Muscle layer of colon (tissue), 2 donors: ENCODE data around the gene TEX44.

ENCODE experiments used
- H3K27ac ChIP-seq: one replicate; pipeline ENCODE4 v1.7.0; 2013; ENCODE audit warnings: low read depth, mild to moderate bottlenecking, low read length, moderate library complexity
- H3K27me3 ChIP-seq, 2 donors: one replicate each; pipeline ENCODE4 v1.7.0; 2013; ENCODE audit warnings: low read length in 2 of 2, mild to moderate bottlenecking in 2 of 2; ENCODE audit not compliant: insufficient read depth in 2 of 2, control insufficient read depth in 1 of 2
- H3K36me3 ChIP-seq: one replicate; pipeline ENCODE4 v1.7.0; 2013; ENCODE audit warnings: mild to moderate bottlenecking, low read length; ENCODE audit not compliant: insufficient read depth
- H3K4me1 ChIP-seq: one replicate; pipeline ENCODE4 v1.7.0; 2013; ENCODE audit warnings: mild to moderate bottlenecking, low read length; ENCODE audit not compliant: insufficient read depth
- H3K4me3 ChIP-seq, 2 donors: one replicate each; pipeline ENCODE4 v1.7.0; 2013; ENCODE audit warnings: low read length in 2 of 2, low read depth in 1 of 2, mild to moderate bottlenecking in 1 of 2, moderate library complexity in 1 of 2
- H3K9ac ChIP-seq: one replicate; pipeline ENCODE4 v1.7.0; 2013; ENCODE audit warnings: low read length
- H3K9me3 ChIP-seq: one replicate; pipeline ENCODE4 v1.7.0; 2013; ENCODE audit warnings: mild to moderate bottlenecking, low read length
- donor health status: abdominal sarcoma.
- donor health status: Adenocarcinoma of cecum.

TEX44 gene

DNA sequence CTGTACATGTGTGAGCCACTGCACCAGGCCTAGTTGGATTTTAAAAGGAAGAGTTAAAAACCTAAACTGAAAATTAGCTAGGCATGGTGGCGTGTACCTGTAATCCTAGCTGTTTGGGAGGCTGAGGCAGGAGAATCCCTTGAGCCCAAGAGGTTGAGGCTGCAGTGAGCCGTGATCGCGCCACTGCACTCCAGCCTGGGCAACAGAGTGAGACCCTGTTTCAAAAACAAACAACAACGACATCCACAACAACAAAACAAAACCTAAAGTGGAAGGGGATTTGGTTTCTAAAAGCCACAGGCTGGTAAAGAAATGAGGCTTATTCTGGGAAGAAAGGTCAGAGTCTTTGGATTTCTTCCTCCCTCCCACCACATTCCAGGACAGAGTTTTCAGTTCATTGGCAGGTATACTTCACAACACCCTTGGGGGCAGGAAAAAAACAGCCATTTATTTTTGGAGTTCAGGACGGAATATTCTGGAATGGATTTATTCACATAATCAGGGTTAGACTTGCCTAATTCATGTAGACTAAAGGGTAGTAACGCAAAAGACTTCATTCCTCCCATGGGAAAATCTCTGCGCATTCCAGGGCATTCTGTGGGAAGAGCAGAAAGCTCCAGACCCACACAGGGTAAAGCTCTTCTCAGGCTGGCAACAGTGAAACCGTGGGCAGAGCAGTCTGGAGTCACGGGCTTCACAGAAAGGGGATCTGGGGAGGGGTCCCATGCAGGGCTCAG is 34.9 kb downstream of the TEX44 start:
- no peaks in the 10 kb centered on the region for H3K27me3 ChIP-seq
- H3K4me3 ChIP-seq: no peak overlapping the region
- H3K9ac ChIP-seq: no peak overlapping the region
- no peaks in the 10 kb centered on the region for H3K9me3 ChIP-seq
- no peaks in the 10 kb centered on the region for H3K4me1 ChIP-seq
- no peaks in the 10 kb centered on the region for H3K36me3 ChIP-seq
- H3K27ac ChIP-seq: no peak overlapping the region

DNA sequence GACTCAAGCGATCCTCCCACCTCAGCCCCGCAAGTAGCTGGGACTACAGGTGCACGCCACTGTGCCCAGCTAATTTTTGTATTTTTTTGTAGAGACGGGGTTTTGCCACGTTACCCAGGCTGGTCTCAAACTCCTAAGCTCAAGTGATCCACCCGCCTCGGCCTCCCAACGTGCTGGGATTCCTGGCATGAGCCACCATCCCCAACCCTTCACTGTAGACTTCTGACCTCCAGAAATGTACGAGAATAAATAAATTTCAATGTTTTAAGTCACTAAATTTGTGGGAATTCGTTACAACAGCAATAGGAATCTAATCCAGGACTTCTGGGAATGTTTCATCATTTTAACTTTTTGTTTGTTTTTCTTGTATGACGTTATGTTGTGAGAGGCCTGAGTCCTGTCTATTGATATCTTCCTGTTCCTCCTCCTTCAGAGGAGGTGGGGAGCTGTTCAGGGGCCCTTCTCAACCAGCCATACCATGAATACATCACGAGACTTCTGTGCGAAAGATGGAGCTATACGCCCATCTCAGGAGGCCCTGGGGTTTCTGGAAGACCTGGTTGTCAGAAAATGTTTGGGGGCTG is 40.0 kb downstream of the TEX44 start:
- no peaks in the 10 kb centered on the region for H3K9me3 ChIP-seq
- H3K27ac ChIP-seq: no peak overlapping the region
- no peaks in the 10 kb centered on the region for H3K36me3 ChIP-seq
- no peaks in the 10 kb centered on the region for H3K27me3 ChIP-seq
- H3K4me3 ChIP-seq: no peak overlapping the region
- H3K9ac ChIP-seq: no peak overlapping the region
- H3K4me1 ChIP-seq: peaks cover 8% of the 10 kb centered on the region

DNA sequence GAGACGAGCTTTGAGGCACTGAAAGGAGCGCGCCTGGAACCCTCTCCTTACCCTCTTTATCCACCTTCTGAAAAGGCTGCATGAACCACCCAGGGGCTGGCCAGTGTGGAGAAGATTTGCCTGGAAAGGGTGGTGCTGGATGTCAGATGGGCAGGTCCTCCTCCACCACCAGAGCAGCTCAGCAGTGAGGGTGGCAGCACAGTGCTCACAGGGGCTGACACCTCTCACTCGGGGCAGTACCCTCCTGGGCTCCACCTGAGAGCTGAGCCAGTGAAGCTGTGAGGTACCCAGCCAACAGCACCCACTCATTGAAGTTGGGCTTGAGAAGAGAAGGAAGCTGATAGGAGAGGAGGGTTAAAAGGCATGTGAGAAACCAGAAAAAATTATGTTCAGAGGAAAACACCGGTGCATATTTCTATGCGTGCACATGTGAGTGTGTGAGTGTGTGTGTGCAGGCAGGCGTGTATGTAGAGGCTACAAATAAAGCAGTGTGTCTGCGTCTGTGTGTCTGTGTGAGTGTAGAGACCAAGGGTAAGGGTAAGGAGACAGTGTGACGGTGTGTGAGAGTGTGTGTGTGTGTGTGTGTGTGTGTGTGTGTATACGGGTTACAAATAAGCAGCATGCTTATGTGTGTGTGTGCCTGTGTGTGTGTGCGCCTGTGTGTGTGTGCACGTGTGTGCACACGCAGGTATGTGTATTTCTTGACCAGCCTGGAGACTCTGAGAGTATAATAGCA is 40.7 kb downstream of the TEX44 start:
- Histone ChIP-seq H3K27me3 (no peaks in the 10 kb centered on the region), H3K4me3 (no peak overlapping the region), H3K4me1 (peaks cover 8% of the 10 kb centered on the region), H3K36me3 (no peaks in the 10 kb centered on the region), H3K9me3 (no peaks in the 10 kb centered on the region), H3K9ac (no peak overlapping the region), H3K27ac (no peak overlapping the region)

DNA sequence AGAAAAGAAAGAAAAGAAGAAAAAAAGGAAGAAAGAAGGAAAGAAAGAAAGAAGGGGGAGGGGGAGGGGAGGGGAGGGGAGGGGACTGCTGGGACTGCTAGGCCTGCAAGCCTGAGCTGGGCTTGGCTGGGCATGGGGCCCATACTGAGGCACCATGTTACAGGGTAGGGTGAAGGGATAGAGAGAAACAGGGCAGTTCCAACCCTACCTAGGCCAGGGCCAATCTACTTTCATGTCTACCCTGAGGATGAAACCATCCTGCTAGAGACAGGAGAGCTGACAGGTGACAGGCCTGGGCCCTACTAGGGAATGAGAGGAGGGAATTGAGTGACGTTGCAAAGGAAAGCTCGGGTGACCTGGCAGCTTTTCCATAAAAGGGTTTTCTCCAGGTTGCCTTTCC is 41.7 kb downstream of the TEX44 start:
- H3K9me3 ChIP-seq: no peaks in the 10 kb centered on the region
- H3K4me1 ChIP-seq: peaks cover 8% of the 10 kb centered on the region
- no peak overlapping the region for H3K27ac ChIP-seq
- H3K36me3 ChIP-seq: no peaks in the 10 kb centered on the region
- no peak overlapping the region for H3K4me3 ChIP-seq
- H3K9ac ChIP-seq: no peak overlapping the region
- no peaks in the 10 kb centered on the region for H3K27me3 ChIP-seq

DNA sequence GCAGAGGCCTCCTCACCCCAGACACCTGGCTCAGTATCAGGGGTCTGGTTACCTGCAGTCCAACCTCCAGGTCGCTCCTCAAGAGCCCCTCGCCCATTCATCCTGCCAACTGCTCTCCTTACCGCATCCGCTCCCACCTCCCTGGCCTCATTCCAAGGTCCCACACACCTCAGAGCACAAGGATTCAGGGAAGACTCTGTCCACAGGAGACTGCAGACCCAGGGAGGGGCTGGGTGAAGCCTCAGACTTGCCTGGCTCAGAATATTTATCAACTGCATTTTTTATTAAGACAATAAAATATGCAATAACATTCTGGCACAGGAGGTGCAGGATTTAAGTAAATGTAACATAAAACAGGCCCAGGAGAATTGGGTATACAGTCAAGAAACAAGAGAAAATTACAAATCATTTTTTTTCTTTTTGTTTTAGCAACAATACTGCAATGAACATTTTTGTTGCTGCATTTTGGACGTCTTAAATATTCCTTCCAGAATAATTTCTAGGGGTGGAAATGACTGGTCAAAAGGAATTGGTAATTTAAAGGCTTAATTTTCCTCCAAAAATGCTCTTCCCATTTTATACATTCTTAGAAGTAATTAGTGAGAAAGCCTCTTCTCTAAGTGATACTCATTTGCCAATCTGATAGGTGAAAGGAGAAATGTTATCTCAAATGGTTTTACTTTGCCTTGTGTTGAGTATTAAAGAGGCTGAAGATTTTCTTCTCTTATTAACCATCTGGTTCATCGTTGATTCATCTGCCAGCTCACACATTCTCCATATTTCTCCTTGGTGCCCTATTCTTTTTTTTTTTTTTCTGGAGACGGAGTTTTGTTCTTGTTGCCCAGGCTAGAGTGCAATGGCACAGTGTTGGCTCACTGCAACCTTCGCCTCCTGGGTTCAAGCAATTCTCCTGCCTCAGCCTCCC is 42.5 kb downstream of the TEX44 start:
- H3K27ac ChIP-seq: no peak overlapping the region

DNA sequence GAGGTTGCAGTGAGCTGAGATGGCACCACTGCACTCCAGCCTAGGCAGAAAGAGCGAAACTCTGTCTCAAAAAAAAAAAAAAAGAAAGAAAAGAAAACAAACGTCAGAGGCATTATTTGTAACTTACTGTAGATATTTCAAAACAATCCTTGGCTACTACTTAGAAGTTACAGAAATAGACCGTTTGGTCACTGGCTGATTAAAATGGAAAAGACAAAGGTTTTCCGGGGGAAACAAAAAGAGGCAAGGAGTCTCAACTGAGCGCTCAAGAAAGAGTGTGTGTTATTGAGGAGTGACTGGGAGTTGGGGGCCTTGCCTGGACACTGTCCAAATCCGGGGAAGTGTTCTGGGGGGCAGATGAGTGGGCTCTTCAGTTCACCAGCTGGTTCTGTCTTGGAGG is 47.6 kb downstream of the TEX44 start:
- H3K9me3 ChIP-seq: no peaks in the 10 kb centered on the region

More for the DNA sequence above, 42.5 kb downstream of the TEX44 start:
- H3K36me3 ChIP-seq: no peaks in the 10 kb centered on the region
- no peak overlapping the region for H3K9ac ChIP-seq
- no peaks in the 10 kb centered on the region for H3K9me3 ChIP-seq
- H3K4me1 ChIP-seq: peaks cover 9% of the 10 kb centered on the region
- no peaks in the 10 kb centered on the region for H3K27me3 ChIP-seq
- H3K4me3 ChIP-seq: no peak overlapping the region

DNA sequence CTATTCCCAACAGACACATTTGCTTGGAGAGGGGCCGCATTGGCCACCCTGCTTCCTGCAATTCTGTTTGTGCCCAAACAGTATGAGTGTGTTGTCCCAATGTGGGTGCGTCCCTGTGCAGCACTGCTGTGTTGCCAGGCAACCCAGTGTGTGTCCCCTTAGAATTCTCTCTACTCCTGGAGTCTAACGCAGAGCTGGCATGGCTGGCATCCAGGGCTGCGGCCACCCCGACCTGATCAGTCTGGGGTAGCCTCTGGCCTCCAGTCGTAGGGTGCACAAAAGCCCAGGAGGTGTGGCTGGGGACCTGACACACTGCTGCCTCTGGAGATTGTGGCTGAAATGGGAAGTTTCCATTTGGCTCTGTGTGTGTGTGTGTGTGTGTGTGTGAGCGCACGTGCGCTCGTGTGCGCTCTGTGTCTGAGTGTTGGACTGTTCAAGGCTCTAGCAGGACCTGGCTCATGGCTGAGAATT is 48.0 kb downstream of the TEX44 start:
- Histone ChIP-seq H3K9ac (no peak overlapping the region), H3K4me1 (peaks cover 27% of the 10 kb centered on the region), H3K9me3 (no peaks in the 10 kb centered on the region), H3K27me3 (no peaks in the 10 kb centered on the region), H3K36me3 (no peaks in the 10 kb centered on the region), H3K4me3 (no peak overlapping the region), H3K27ac (peak overlapping the region; percentile 24)

More for the DNA sequence above, 47.6 kb downstream of the TEX44 start:
- H3K27me3 ChIP-seq: no peaks in the 10 kb centered on the region
- H3K4me1 ChIP-seq: peaks cover 27% of the 10 kb centered on the region
- no peak overlapping the region for H3K9ac ChIP-seq
- H3K27ac ChIP-seq: peak overlapping the region; percentile 3
- H3K4me3 ChIP-seq: no peak overlapping the region
- no peaks in the 10 kb centered on the region for H3K36me3 ChIP-seq

DNA sequence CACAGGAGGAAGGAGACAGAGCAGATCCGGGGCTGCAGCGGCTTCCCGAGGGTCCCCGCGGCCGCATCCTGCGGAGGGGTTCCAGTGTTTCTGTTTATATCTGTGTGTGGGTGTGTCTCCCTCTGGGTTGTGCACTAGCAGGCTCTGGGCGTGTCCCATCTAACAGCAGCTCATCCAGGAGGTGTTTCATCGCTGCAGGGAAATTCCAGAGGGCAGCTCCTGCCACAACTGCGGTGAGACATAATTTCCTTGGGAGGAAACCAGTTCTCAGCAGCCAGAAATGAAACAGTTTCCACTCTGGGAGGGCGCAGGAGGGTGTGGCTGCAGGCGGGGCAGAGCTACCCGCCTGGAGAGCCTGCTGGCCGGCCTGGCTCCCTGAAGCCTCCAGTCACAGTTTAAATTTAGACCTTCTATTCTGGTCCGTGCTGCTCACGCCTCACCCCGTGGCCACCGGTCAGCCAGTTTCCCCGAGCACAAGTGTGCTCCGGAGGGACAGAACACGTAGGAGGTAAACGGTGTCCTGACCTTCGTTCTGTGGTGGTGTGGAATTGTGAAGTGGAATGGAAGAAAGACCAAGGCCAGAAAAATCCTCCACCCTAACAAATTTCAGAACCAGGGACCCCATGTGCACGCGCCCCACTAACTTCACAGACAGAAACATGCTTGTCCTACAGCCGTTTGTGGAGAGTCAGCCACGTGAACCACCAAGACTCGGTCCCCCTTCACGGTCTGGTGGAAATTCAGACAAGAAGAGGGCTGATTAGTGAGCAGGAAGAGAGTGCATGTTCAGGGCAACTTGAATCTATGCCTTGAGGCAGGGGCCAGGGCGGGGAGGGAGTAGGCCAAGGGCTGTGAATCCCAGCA is 50.2 kb downstream of the TEX44 start:
- peak overlapping the region in 1 of 2 donors; percentile 52 for H3K4me3 ChIP-seq
- H3K27ac ChIP-seq: peak overlapping the region; percentile 78
- no peaks in the 10 kb centered on the region for H3K27me3 ChIP-seq
- H3K9me3 ChIP-seq: no peaks in the 10 kb centered on the region
- peaks cover 27% of the 10 kb centered on the region for H3K4me1 ChIP-seq
- H3K36me3 ChIP-seq: no peaks in the 10 kb centered on the region
- H3K9ac ChIP-seq: peak overlapping the region; percentile 66

DNA sequence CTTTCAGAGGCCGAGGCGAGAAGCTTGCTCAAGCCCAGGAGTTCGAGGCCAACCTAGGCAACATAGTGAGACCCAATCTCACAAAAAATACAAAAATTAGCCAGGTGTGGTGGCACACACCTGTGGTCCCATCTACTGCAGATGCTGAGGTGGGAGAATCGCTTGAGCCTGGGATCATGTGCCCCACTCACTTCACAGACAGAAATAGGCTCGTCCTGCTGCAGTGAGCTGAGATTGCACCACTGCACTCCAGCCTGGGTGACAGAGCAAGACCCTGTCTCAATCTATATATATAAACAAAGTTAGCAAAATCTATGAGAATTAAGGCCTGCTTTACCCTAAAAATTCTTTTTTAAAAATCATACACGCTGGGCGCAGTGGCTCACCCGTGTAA is 50.8 kb downstream of the TEX44 start:
- Histone ChIP-seq H3K27me3 (no peaks in the 10 kb centered on the region), H3K27ac (peak overlapping the region; percentile 78), H3K9ac (peak overlapping the region; percentile 66), H3K36me3 (no peaks in the 10 kb centered on the region), H3K9me3 (no peaks in the 10 kb centered on the region), H3K4me1 (peaks cover 27% of the 10 kb centered on the region), H3K4me3 (peak overlapping the region in 1 of 2 donors; percentile 52)
